ENCODE results near the gene CHST8.

- no peak for TF ChIP-seq CTCF (IDR thresholded peaks at IDR 0.05)
- no peak for TF ChIP-seq NFE2L1 (CRISPR knock-in tag; IDR thresholded peaks at IDR 0.05)
Observed at GRCh38 chr19:33689868-33690267, 68.1 kb downstream of the CHST8 start.

Measured in WTC11 (cell line).